HepG2 (cell line): Measurements from ENCODE around the gene GRB2. TPM values are rescaled to one million over a fixed set of nuclear protein-coding genes. Genes with fewer than 3 reads are reported as not detected.

ENCODE experiments used
- CEBPB ChIP-seq: IDR thresholded peaks from 2 replicates; pipeline ENCODE4 v1.6.1; 2011; ENCODE audit warnings: low read depth, low read length, improper control_type of control experiment, borderline replicate concordance
- CEBPG ChIP-seq: IDR thresholded peaks from 2 replicates; pipeline ENCODE4 v1.6.1; 2016
- FOXA3 ChIP-seq: IDR thresholded peaks from 2 replicates; pipeline ENCODE4 v1.6.1; 2016; ENCODE audit warnings: missing genetic modification reagents, missing compliant biosample characterization
- HIC2 ChIP-seq: sonication (generic); formaldehyde crosslinking; IDR thresholded peaks from 2 replicates; pipeline ENCODE4 v1.9.0; 2022; ENCODE audit warnings: low read depth, missing genetic modification reagents
- IKZF5 ChIP-seq: IDR thresholded peaks from 2 replicates; pipeline ENCODE4 v1.6.1; 2018; ENCODE audit warnings: missing genetic modification reagents, mild to moderate bottlenecking, missing compliant biosample characterization
- LCORL ChIP-seq, 2 experiments: fragments of 450-650 bp in 1 of 2; sonication (generic) in 1 of 2; formaldehyde crosslinking in 1 of 2; IDR thresholded peaks; 2 replicates each; pipeline versions ENCODE4 v1.5.0 to v1.6.1; 2017 to 2020; ENCODE audit warnings: antibody characterized with exemption in 1 of 2, missing genetic modification reagents in 1 of 2
- MED1 ChIP-seq: sonication (generic); formaldehyde crosslinking; IDR thresholded peaks from 2 replicates; pipeline ENCODE4 v1.4.0; 2020; ENCODE audit warnings: missing genetic modification reagents
- MIER2 ChIP-seq: IDR thresholded peaks from 2 replicates; pipeline ENCODE4 v1.6.1; 2016; ENCODE audit warnings: missing biosample characterization, missing genetic modification reagents
- NCOA2 ChIP-seq: sonication (generic); formaldehyde crosslinking; IDR thresholded peaks from 2 replicates; pipeline ENCODE4 v1.8.0; 2022; ENCODE audit warnings: inconsistent platforms
- NR2F1 ChIP-seq, 2 experiments: fragments of 450-650 bp in 1 of 2; formaldehyde crosslinking in 1 of 2; IDR thresholded peaks; 2 replicates each; pipeline versions ENCODE4 v1.5.0 to v1.6.1; 2016 to 2020; ENCODE audit warnings: mild to moderate bottlenecking in 1 of 2, missing compliant biosample characterization in 1 of 2, missing genetic modification reagents in 1 of 2, moderate library complexity in 1 of 2
- NR2F6 ChIP-seq, 2 experiments: IDR thresholded peaks; 2 replicates each; pipeline ENCODE4 v1.6.1; 2016; ENCODE audit warnings: antibody characterized with exemption in 1 of 2, mild to moderate bottlenecking in 1 of 2
- NRL ChIP-seq: sonication (generic); formaldehyde crosslinking; IDR thresholded peaks from 2 replicates; pipeline ENCODE4 v1.5.0; 2020; ENCODE audit warnings: missing genetic modification reagents, mild to moderate bottlenecking, moderate library complexity, borderline replicate concordance
- PITX1 ChIP-seq: sonication (generic); formaldehyde crosslinking; IDR thresholded peaks from 2 replicates; pipeline ENCODE4 v1.5.1; 2020; ENCODE audit warnings: mild to moderate bottlenecking, missing genetic modification reagents
- REPIN1 ChIP-seq: sonication (generic); formaldehyde crosslinking; IDR thresholded peaks from 2 replicates; pipeline ENCODE4 v1.8.0; 2022; ENCODE audit warnings: missing genetic modification reagents, low read depth, mild to moderate bottlenecking, borderline replicate concordance
- RXRB ChIP-seq: IDR thresholded peaks from 2 replicates; pipeline ENCODE4 v1.6.1; 2016; ENCODE audit warnings: borderline replicate concordance, missing genetic modification reagents, missing compliant biosample characterization
- SAP130 ChIP-seq: IDR thresholded peaks from 2 replicates; pipeline ENCODE4 v1.6.1; 2016; ENCODE audit warnings: low read depth
- SETDB1 ChIP-seq: sonication (generic); formaldehyde crosslinking; IDR thresholded peaks from 2 replicates; pipeline ENCODE4 v1.5.1; 2020; ENCODE audit warnings: missing genetic modification reagents, mild to moderate bottlenecking, borderline replicate concordance
- SRY ChIP-seq: sonication (generic); formaldehyde crosslinking; IDR thresholded peaks from 2 replicates; pipeline ENCODE4 v1.8.0; 2022; ENCODE audit warnings: mild to moderate bottlenecking, missing genetic modification reagents
- ZFP36L1 ChIP-seq: sonication (generic); formaldehyde crosslinking; IDR thresholded peaks from 2 replicates; pipeline ENCODE4 v1.8.0; 2022; ENCODE audit warnings: mild to moderate bottlenecking, missing genetic modification reagents, moderate library complexity
- ZFY ChIP-seq: sonication (generic); formaldehyde crosslinking; IDR thresholded peaks from 2 replicates; pipeline ENCODE4 v1.4.0; 2020; ENCODE audit warnings: missing genetic modification reagents
- ZMYM3 ChIP-seq: sonication (generic); formaldehyde crosslinking; IDR thresholded peaks from 2 replicates; pipeline ENCODE4 v1.5.1; 2020; ENCODE audit warnings: mild to moderate bottlenecking, missing genetic modification reagents
- ZNF280B ChIP-seq: sonication (generic); formaldehyde crosslinking; IDR thresholded peaks from 2 replicates; pipeline ENCODE4 v1.5.0; 2020; ENCODE audit warnings: missing genetic modification reagents, mild to moderate bottlenecking, borderline replicate concordance
- ZNF335 ChIP-seq: sonication (generic); formaldehyde crosslinking; IDR thresholded peaks from 2 replicates; pipeline ENCODE4 v1.4.0; 2020; ENCODE audit warnings: missing genetic modification reagents
- ZNF605 ChIP-seq: sonication (generic); formaldehyde crosslinking; IDR thresholded peaks from 2 replicates; pipeline ENCODE4 v1.8.0; 2022; ENCODE audit warnings: mild to moderate bottlenecking, missing genetic modification reagents
- ZNF614 ChIP-seq: IDR thresholded peaks from 2 replicates; pipeline ENCODE4 v1.6.1; 2018; ENCODE audit warnings: missing biosample characterization, missing genetic modification reagents, inconsistent platforms, borderline replicate concordance
- ZNF616 ChIP-seq: sonication (generic); formaldehyde crosslinking; IDR thresholded peaks from 2 replicates; pipeline ENCODE4 v1.5.0; 2020; ENCODE audit warnings: low read depth, mild to moderate bottlenecking, missing genetic modification reagents
- polyA plus RNA-seq, 8 experiments: library from polyadenylated mRNA; depleted of rRNA in 3 of 8; stranded (reverse) in 7 of 8; unstranded in 1 of 8; fragments of >200 nt; fragmentation: Illumina TruSeq in 4 of 8; extraction: Trizol in 4 of 8; gene quantifications; 2 replicates each; pipeline versions ENCODE4 v1.2.1 to v1.2.3, GENCODE V29; 2011 to 2016; ENCODE audit warnings: low read depth in 4 of 8, missing spikeins in 1 of 8, mixed read lengths in 1 of 8; ENCODE audit not compliant: insufficient read depth in 1 of 8
- total RNA-seq, 5 experiments: library from RNA; depleted of rRNA; stranded (reverse); fragments of >200 nt; fragmentation: Illumina TruSeq; extraction: Trizol; gene quantifications; 2 replicates each; pipeline ENCODE4 v1.2.3, GENCODE V29; 2016; ENCODE audit warnings: low read depth in 1 of 5

The GRB2 gene
- total and polyA plus RNA-seq, 2 of the 13 experiments (the other 11 are each of a cell fraction or from before 2014, with no cell fraction given), result 84.6 to 92.3 TPM

- TF ChIP-seq ZFY (CRISPR knock-in tag) (0 out of 2 replicates have a peak, but pooled peaks have one; percentile 22), ZFP36L1 (CRISPR knock-in tag) (no peak), SRY (CRISPR knock-in tag) (0 out of 2 replicates have a peak, but pooled peaks have one; percentile 68), HIC2 (CRISPR knock-in tag) (0 out of 2 replicates have a peak, but pooled peaks have one; percentile 20), ZNF616 (no peak), FOXA3 (CRISPR knock-in tag) (peak; percentile 40; the same call in 1 of the 2 replicates), NR2F6 (IDR thresholded peaks at IDR 0.05) (peak; percentile 42; the same call in 1 of the 2 replicates), NR2F6 (CRISPR knock-in tag; IDR thresholded peaks at IDR 0.05) (peak; percentile 69; the same call in 1 of the 2 replicates), MIER2 (CRISPR knock-in tag) (0 out of 2 replicates have a peak, but pooled peaks have one; percentile 21), ZNF280B (CRISPR knock-in tag) (0 out of 2 replicates have a peak, but pooled peaks have one; percentile 59), ZNF614 (0 out of 2 replicates have a peak, but pooled peaks have one; percentile 18), NR2F1 (CRISPR knock-in tag; IDR thresholded peaks at IDR 0.05) (0 out of 4 replicates have a peak, but pooled peaks of 1 of the 2 experiments have one; percentile 24), ZMYM3 (CRISPR knock-in tag) (peak; percentile 53; the same call in 1 of the 2 replicates), SAP130 (CRISPR knock-in tag) (peak; percentile 57), IKZF5 (CRISPR knock-in tag) (peak; percentile 48; the same call in 1 of the 2 replicates), ZNF605 (CRISPR knock-in tag) (0 out of 2 replicates have a peak, but pooled peaks have one; percentile 5), ZNF335 (CRISPR knock-in tag) (peak; percentile 43; the same call in 1 of the 2 replicates), RXRB (CRISPR knock-in tag) (peak; percentile 83), NCOA2 (CRISPR knock-in tag) (peak; percentile 28; the same call in 1 of the 2 replicates), CEBPB (peak; percentile 90), NRL (CRISPR knock-in tag) (peak; percentile 67; the same call in 1 of the 2 replicates), MED1 (CRISPR knock-in tag) (peak; percentile 40), REPIN1 (CRISPR knock-in tag) (0 out of 2 replicates have a peak, but pooled peaks have one; percentile 21), LCORL (IDR thresholded peaks at IDR 0.05) (no peak), LCORL (CRISPR knock-in tag; IDR thresholded peaks at IDR 0.05) (peak; percentile 57), SETDB1 (CRISPR knock-in tag) (no peak), PITX1 (CRISPR knock-in tag) (peak; percentile 39; the same call in 1 of the 2 replicates), CEBPG (peak; percentile 92)
Observed at GRCh38 chr17:75313941-75314551, 91.4 kb downstream of the GRB2 start (continued).
